Testis (tissue), 3 donors: ENCODE measurements around the gene ARID3A. TPM values are rescaled to one million over a fixed set of nuclear protein-coding genes. Genes with fewer than 3 reads are reported as not detected.
"Not testable (repeated sequence)": the region's sequence is repeated elsewhere in the genome, so short reads cannot be mapped to it uniquely, and the experiment has no call there.

ENCODE experiments used
- DNase-seq: peaks from one replicate; pipeline ENCODE4 v3.0.0-alpha.2; 2019
- H3K27ac ChIP-seq, 2 donors: fragments of 200-600 bp; sonication (generic); one replicate each; pipeline ENCODE4 v1.5.1; 2019
- H3K27me3 ChIP-seq: fragments of 200-600 bp; sonication (generic); one replicate; pipeline ENCODE4 v1.5.1; 2019
- H3K36me3 ChIP-seq: fragments of 200-600 bp; sonication (generic); one replicate; pipeline ENCODE4 v1.5.1; 2017; ENCODE audit warnings: low read depth; ENCODE audit errors: missing control alignments
- H3K4me1 ChIP-seq: fragments of 200-600 bp; sonication (generic); one replicate; pipeline ENCODE4 v1.5.1; 2019
- H3K4me3 ChIP-seq, 2 donors: fragments of 200-600 bp; sonication (generic); one replicate each; pipeline ENCODE4 v1.5.1; 2017 to 2019
- H3K9me3 ChIP-seq: fragments of 200-600 bp; sonication (generic); one replicate; pipeline ENCODE4 v1.5.1; 2017
- POLR2A ChIP-seq: fragments of 450-650 bp; IDR thresholded peaks from one replicate; pipeline ENCODE4 v1.6.1; 2017; ENCODE audit warnings: antibody characterized with exemption, mild to moderate bottlenecking, moderate library complexity
- WGBS, 2 donors: methylation state at CpG; one replicate each; pipeline ENCODE4 v1.1.5; 2018; 5-methylcytosine and 5-hydroxymethylcytosine counted together
- intact Hi-C: fragments of 100-400 bp; cut with DNase I; formaldehyde crosslinking; loops from one replicate; pipeline ENCODE4 v1.15.1; 2023; ENCODE audit warnings: low total_unique reads
- polyA plus RNA-seq: library from polyadenylated mRNA; stranded (reverse); fragments of 350-450 nt; fragmentation: Illumina TruSeq; extraction: RNeasy Lipid Tissue Mini Kit (QIAGEN cat#74804); gene quantifications from one replicate; pipeline ENCODE4 v1.2.3, GENCODE V29; 2014; ENCODE audit warnings: low read depth, low replicate concordance; ENCODE audit not compliant: insufficient read depth
- total RNA-seq, 2 donors: library from RNA; depleted of rRNA; stranded (reverse); fragments of >200 nt; gene quantifications; one replicate each; pipeline ENCODE4 v1.2.3, GENCODE V29; 2016
- TF ChIP-seq, protein P1 (sequence below), 3 experiments: fragments of 450-650 bp in 2 of 3; fragments of 200-600 bp in 1 of 3; sonication (generic) in 1 of 3; IDR thresholded peaks; one replicate each; pipeline ENCODE4 v1.5.1; 2016 to 2019; ENCODE audit warnings: antibody characterized with exemption in 3 of 3, mild to moderate bottlenecking in 2 of 3, moderate library complexity in 1 of 3

Gene ARID3A
- total and polyA plus RNA-seq, 3 donors from 2014 or later = 15.3 to 38.2 (median 26.5) TPM

DNA sequence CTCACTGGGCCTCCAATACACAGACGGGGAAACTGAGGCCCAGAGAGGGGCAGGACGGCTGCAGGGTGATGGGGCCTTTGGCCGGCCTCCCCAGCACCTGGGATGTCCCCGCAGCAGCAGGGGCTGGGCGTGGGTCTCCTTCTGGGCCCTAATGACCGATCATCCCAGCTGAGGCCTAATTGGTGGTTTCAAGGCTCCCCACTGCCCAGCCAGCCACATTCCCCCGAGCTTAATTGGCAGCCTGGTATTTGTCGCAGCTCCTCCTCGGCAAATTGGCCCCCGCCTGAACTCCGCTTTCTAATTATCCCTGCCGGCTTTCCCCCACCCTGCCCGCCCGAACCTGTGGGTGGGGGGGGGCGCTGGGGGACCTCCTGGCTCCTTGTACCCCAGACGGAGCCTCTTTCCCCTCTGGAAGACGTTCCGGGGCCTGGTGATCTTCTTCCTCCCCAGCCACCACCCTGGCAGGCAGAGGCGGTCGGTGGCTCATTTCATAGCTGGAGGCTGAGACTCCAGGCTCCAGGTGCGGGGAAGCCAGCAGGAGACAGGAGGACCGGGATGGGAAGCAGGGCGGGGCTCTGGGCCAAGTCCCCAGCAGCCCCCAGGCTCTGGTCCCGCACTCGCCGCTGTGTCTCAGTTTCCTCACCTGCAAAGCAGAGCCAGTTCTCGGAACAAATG, 31.1 kb downstream of the ARID3A start:
- H3K9me3 ChIP-seq = no peaks in the 10 kb centered on the region
- TF ChIP-seq, protein P1, sequence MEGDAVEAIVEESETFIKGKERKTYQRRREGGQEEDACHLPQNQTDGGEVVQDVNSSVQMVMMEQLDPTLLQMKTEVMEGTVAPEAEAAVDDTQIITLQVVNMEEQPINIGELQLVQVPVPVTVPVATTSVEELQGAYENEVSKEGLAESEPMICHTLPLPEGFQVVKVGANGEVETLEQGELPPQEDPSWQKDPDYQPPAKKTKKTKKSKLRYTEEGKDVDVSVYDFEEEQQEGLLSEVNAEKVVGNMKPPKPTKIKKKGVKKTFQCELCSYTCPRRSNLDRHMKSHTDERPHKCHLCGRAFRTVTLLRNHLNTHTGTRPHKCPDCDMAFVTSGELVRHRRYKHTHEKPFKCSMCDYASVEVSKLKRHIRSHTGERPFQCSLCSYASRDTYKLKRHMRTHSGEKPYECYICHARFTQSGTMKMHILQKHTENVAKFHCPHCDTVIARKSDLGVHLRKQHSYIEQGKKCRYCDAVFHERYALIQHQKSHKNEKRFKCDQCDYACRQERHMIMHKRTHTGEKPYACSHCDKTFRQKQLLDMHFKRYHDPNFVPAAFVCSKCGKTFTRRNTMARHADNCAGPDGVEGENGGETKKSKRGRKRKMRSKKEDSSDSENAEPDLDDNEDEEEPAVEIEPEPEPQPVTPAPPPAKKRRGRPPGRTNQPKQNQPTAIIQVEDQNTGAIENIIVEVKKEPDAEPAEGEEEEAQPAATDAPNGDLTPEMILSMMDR (IDR thresholded peaks at IDR 0.05) = no peak
- TF ChIP-seq POLR2A = no peak
- H3K4me3 ChIP-seq = no peak overlapping the region
- H3K4me1 ChIP-seq = no peaks in the 10 kb centered on the region
- H3K36me3 ChIP-seq = no peaks in the 10 kb centered on the region
- 82% methylated on average over 24 to 27 of the region's 27 CpGs for WGBS, 2 donors
- H3K27ac ChIP-seq = no peak overlapping the region
- intact Hi-C loops = no loop called here
- no peak for DNase-seq
- no peaks in the 10 kb centered on the region for H3K27me3 ChIP-seq

DNA sequence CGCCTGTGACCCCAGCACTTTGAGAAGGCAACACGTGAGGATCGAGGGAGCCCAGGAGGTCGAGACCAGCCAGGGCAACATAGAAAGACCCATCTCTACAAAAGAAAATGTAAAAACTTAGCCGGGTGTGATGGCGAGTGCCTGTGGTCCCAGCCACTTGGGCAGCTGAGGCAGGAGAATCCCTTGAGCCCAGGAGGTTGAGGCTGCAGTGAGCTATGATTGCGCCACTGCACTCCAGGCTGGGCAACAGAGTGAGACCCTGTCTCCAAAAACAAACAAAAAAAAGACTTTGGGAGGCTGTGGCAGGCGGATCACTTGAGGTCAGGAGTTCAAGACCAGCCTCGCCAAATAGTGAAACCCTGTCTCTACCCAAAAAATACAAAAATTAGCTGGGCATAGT, 31.7 kb downstream of the ARID3A start:
- H3K36me3 ChIP-seq, H3K27ac ChIP-seq, DNase-seq, H3K4me3 ChIP-seq, intact Hi-C loops, H3K4me1 ChIP-seq, H3K9me3 ChIP-seq, H3K27me3 ChIP-seq: not testable (repeated sequence)
- 89 to 90% methylated on average over 9 of the region's 9 CpGs for WGBS, 2 donors

DNA sequence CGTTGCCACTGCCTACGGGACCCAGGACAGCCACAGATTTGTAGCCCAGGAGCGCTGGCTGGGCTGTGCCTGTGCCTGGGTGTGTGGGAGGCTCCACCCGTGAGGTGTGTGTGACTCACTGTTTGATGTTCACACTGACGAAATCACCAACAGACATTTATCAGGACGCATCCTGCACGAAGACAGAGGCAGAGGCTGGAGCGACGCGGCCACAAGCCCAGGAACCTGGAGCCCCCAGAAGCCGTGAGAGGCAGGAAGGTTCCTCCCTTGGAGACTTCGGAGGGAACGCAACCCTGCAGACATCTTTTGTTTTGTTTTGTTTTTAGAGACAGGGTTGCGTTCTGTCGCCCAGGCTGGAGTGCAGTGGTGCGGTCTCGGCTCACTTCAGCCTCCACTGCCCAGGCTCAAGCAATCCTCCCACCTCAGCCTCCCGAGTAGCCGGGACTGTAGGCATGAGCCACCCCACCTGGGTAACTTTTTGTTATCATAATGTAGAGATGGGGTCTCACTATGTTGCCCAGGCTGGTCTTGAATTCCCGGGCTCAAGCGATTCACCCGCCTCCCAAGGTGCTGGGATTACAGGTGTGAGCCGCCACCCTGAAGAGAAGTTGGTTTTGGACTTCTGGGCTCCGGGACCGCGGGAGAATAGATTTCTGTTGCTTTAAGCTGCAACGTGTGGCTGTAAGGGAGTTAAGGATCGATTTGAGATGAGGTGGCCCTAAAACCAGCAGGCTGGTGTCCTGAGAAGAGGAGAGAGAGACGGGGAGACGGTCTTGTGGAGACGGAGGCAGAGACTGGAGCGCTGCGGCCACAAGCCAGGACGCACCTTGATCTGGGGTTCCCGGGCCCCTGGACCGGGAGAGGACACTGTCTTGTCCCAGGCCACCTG, 33.4 kb downstream of the ARID3A start:
- WGBS, 2 donors = 84 to 91% methylated on average over 34 to 36 of the region's 36 CpGs
- no peaks in the 10 kb centered on the region for H3K9me3 ChIP-seq
- no peak overlapping the region for H3K27ac ChIP-seq
- no peak overlapping the region for H3K4me3 ChIP-seq
- no peak for DNase-seq
- intact Hi-C loops = no loop called here
- no peaks in the 10 kb centered on the region for H3K36me3 ChIP-seq
- H3K4me1 ChIP-seq = no peaks in the 10 kb centered on the region
- TF ChIP-seq, protein P1 (IDR thresholded peaks at IDR 0.05) = no peak
- TF ChIP-seq POLR2A = no peak
- no peaks in the 10 kb centered on the region for H3K27me3 ChIP-seq

DNA sequence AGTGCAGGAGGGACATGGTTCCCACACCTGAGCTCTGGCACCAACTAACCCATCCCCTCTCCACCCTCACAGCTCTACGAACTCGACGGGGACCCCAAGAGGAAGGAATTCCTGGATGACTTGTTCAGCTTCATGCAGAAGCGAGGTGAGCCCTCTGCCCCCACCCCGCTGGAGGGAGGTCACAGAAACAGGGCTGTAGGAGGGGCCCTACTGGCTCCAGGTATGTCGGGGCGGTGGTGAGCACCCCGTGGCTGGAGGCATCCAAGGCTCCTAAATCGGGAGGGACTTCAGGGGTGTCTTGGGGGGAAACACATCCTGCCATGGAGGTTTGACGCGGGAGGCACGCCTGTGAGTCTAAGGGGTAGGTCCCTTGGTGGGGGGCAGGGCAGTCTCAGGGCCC, 34.2 kb downstream of the ARID3A start:
- Histone ChIP-seq H3K4me1 (no peaks in the 10 kb centered on the region), H3K36me3 (no peaks in the 10 kb centered on the region), H3K27me3 (no peaks in the 10 kb centered on the region), H3K4me3 (no peak overlapping the region), H3K9me3 (no peaks in the 10 kb centered on the region), H3K27ac (no peak overlapping the region)
- intact Hi-C loops = no loop called here
- TF ChIP-seq, protein P1 (IDR thresholded peaks at IDR 0.05) = no peak
- no peak for TF ChIP-seq POLR2A
- no peak for DNase-seq
- WGBS, 2 donors = 62 to 67% methylated on average over 12 of the region's 12 CpGs

DNA sequence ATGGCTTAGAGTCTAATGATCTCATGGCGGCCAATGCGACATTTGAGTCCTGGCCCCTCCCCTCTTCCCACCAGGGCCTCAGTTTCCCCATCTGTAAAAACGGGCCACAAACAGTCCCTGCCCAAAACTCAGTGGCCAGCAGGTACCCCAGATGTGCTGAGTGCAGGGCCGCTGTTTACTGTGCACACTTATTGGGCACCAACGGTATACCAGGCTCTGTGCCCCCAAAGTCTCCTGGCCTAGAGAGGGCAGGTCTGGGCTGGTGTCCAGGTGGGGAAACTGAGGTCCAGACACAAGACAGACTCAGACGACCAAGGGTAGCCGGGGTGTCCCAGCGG, 34.7 kb downstream of the ARID3A start:
- Histone ChIP-seq H3K27me3 (no peaks in the 10 kb centered on the region), H3K27ac (no peak overlapping the region), H3K4me3 (no peak overlapping the region), H3K9me3 (no peaks in the 10 kb centered on the region), H3K36me3 (no peaks in the 10 kb centered on the region), H3K4me1 (no peaks in the 10 kb centered on the region)
- WGBS, 2 donors = 83 to 91% methylated on average over 3 to 8 of the region's 8 CpGs
- no peak for DNase-seq
- TF ChIP-seq POLR2A = no peak
- TF ChIP-seq, protein P1 (IDR thresholded peaks at IDR 0.05) = no peak
- intact Hi-C loops = no loop called here
